HL-60 (cell line): ENCODE measurements around the gene PHF3.

ENCODE experiments used
- DNase-seq, 2 experiments: peaks; one replicate each; pipeline ENCODE4 v3.0.0-alpha.2; 2010 to 2020; ENCODE audit warnings: low read depth in 1 of 2, low spot score in 1 of 2
- H3K27ac ChIP-seq: fragments of 250-450 bp; sonication (Bioruptor Pico); replicated peaks from 2 replicates; pipeline ENCODE4 v1.5.1; 2020; ENCODE audit warnings: mild to moderate bottlenecking, moderate library complexity
- H3K27me3 ChIP-seq: fragments of 250-450 bp; sonication (Bioruptor Pico); 2 replicates; pipeline ENCODE4 v1.5.1; 2021; ENCODE audit warnings: mild to moderate bottlenecking, moderate library complexity; ENCODE audit not compliant: insufficient read depth, poor library complexity, severe bottlenecking
- H3K4me3 ChIP-seq: replicated peaks from 2 replicates; pipeline ENCODE4 v1.5.1; 2011; ENCODE audit warnings: mild to moderate bottlenecking, control low read depth, low read length; ENCODE audit not compliant: insufficient read depth
- CTCF ChIP-seq: IDR thresholded peaks from one replicate; pipeline ENCODE4 v1.5.1; 2011; ENCODE audit warnings: low read length, control low read depth, inconsistent platforms; ENCODE audit not compliant: insufficient read depth
- GABPA ChIP-seq: IDR thresholded peaks from 2 replicates; pipeline ENCODE4 v1.6.1; 2012; ENCODE audit warnings: low read depth
- POLR2AphosphoS5 ChIP-seq: IDR thresholded peaks from 2 replicates; pipeline ENCODE4 v1.6.1; 2012; ENCODE audit warnings: low read depth
- REST ChIP-seq: IDR thresholded peaks from 2 replicates; pipeline ENCODE4 v1.6.1; 2012; ENCODE audit warnings: low read depth; ENCODE audit not compliant: insufficient replicate concordance
- SPI1 ChIP-seq: IDR thresholded peaks from 2 replicates; pipeline ENCODE4 v1.6.1; 2012; ENCODE audit warnings: low read depth, mild to moderate bottlenecking, borderline replicate concordance

Gene PHF3

GRCh38 chr6:63675138-63675537 lies 39.5 kb downstream of the PHF3 start:
- Histone ChIP-seq H3K27me3 (no peaks in the 10 kb centered on the region), H3K27ac (no peak overlapping the region), H3K4me3 (no peak overlapping the region)
- DNase-seq, result no peak
- TF ChIP-seq REST (no peak), GABPA (no peak), SPI1 (no peak), POLR2AphosphoS5 (no peak), CTCF (no peak)

- Histone ChIP-seq H3K27me3 (no peaks in the 10 kb centered on the region), H3K27ac (no peak overlapping the region), H3K4me3 (no peak overlapping the region)
- TF ChIP-seq REST (no peak), GABPA (no peak), CTCF (no peak), POLR2AphosphoS5 (no peak), SPI1 (no peak)
- DNase-seq, result no peak
These were observed 41.0 kb downstream of the PHF3 start for GRCh38 chr6:63676412-63677114.

- no peak overlapping the region for H3K4me3 ChIP-seq
- TF ChIP-seq GABPA, result no peak
- no peak for TF ChIP-seq REST
- TF ChIP-seq CTCF, result no peak
- no peak for TF ChIP-seq SPI1
- no peak overlapping the region for H3K27ac ChIP-seq
- no peaks in the 10 kb centered on the region for H3K27me3 ChIP-seq
- DNase-seq, result no peak
These were observed 41.7 kb downstream of the PHF3 start for GRCh38 chr6:63677282-63677681.
